Upper lobe of right lung (tissue), 1 donor: ENCODE data around the gene COX6B2. TPM values are rescaled to one million over a fixed set of nuclear protein-coding genes. Genes with fewer than 3 reads are reported as not detected.

Source experiments
- ATAC-seq: fragments of 200-7000 bp; cut with Tn5 transposase; one replicate; pipeline ENCODE4 v1.9.1; 2020; ENCODE audit warnings: mild to moderate bottlenecking, moderate library complexity
- DNase-seq: peaks from one replicate; pipeline ENCODE4 v3.0.0-alpha.2; 2020
- H3K27ac ChIP-seq: fragments of 200-600 bp; one replicate; pipeline ENCODE4 v1.8.0; 2022
- H3K27me3 ChIP-seq: fragments of 200-600 bp; one replicate; pipeline ENCODE4 v1.8.0; 2022; ENCODE audit warnings: mild to moderate bottlenecking
- H3K36me3 ChIP-seq: fragments of 200-600 bp; one replicate; pipeline ENCODE4 v1.8.0; 2022
- H3K4me1 ChIP-seq: fragments of 200-600 bp; one replicate; pipeline ENCODE4 v1.8.0; 2022
- H3K4me3 ChIP-seq: fragments of 200-600 bp; one replicate; pipeline ENCODE4 v1.8.0; 2022; ENCODE audit warnings: mild to moderate bottlenecking
- H3K9me3 ChIP-seq: fragments of 200-600 bp; one replicate; pipeline ENCODE4 v1.8.0; 2022
- intact Hi-C: fragments of 100-400 bp; cut with DNase I; formaldehyde crosslinking; loops from one replicate; pipeline ENCODE4 v1.11.0; 2022
- total RNA-seq: library from RNA; stranded (reverse); fragmentation: NEBNext Ultra II Directional; extraction: Animal tissue kit (Norgen Biotek cat#: 25700); gene quantifications from one replicate; pipeline ENCODE4 v1.2.1, GENCODE V29; 2021
- TF ChIP-seq, protein P1 (sequence below): fragments of 200-600 bp; IDR thresholded peaks from one replicate; pipeline ENCODE4 v1.8.0; 2022; ENCODE audit warnings: antibody characterized with exemption
- donor health status: DM: no; HTN: yes; CAD: no; lungs with severe emphysema.

The COX6B2 gene
- total RNA-seq, 1 donor from 2014 or later = not detected

DNA sequence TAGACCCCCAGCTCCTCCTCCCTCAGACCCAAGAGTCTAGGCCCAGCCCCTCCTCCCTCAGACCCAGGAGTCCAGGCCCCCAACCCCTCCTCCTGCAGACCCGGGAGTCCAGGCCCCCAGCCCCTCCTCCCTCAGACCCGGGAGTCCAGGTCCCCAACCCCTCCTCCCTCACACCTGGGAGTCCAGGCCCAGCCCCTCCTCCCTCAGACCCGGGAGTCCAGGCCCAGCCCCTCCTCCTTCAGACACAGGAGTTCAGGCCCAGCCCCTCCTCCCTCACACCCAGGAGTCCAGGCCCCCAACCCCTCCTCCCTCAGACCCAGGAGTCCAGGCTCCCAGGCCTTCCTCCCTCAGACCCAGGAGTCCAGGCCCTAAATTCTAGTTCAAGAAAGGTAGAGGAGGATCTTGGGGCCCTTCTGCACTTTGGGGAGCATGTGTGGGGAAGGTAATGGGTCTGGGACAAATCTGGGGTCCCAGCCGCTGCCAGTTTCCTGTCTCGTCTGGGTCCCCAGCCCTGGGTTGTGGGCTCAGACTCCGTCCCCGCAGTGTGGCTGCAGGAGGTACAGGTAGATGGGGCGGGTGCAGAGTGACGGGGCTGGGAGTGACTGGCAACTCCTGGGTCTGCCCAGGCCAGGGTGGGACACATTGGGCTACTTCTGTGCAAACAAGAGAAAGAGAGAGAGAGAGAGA is 18.9 kb upstream of the COX6B2 start:
- Histone ChIP-seq H3K27ac (no peak overlapping the region), H3K27me3 (peaks cover 70% of the 10 kb centered on the region)

DNA sequence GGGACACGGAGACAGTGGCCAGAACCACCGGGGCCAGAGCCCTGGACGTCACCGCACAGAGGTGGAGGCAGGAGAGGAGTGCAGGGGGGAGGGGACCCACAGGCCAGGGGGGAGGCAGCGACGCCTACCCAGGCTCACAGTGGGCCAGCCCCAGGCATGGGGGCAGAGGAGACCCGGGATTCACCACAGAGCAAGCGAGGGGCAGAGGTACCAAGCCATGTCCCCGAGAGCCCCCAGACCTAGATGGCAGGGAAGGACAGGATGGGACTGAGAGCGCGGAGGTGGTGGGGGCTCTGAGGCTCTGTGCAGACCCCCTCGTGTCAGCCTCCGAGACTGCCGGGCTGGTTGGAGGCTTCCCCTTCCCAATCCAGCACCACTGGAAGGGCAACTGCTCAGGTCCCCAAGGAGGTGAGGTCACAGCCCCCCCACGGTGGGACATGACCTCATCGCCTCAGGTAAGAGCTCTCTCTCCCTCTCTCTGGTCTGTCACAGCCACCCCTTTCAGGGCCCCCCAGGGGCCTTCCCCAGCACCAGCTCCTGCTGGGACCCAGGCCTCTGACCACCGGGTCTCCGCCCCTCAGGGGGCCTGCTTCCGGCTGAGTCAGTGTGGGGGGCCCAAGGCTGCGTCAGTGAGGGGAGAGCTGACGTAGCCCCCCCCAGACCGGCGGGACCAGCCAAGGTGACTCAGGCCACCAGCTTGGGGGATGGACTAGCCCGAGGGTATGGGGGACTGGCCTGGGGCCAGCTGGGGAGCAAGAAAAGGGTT is 18.0 kb upstream of the COX6B2 start:
- Histone ChIP-seq H3K27ac (no peak overlapping the region), H3K4me1 (peaks cover 5% of the 10 kb centered on the region), H3K4me3 (no peak overlapping the region), H3K36me3 (no peaks in the 10 kb centered on the region), H3K9me3 (no peaks in the 10 kb centered on the region), H3K27me3 (peaks cover 76% of the 10 kb centered on the region)
- ATAC-seq (no peak), DNase-seq (no peak)
- TF ChIP-seq, protein P1, sequence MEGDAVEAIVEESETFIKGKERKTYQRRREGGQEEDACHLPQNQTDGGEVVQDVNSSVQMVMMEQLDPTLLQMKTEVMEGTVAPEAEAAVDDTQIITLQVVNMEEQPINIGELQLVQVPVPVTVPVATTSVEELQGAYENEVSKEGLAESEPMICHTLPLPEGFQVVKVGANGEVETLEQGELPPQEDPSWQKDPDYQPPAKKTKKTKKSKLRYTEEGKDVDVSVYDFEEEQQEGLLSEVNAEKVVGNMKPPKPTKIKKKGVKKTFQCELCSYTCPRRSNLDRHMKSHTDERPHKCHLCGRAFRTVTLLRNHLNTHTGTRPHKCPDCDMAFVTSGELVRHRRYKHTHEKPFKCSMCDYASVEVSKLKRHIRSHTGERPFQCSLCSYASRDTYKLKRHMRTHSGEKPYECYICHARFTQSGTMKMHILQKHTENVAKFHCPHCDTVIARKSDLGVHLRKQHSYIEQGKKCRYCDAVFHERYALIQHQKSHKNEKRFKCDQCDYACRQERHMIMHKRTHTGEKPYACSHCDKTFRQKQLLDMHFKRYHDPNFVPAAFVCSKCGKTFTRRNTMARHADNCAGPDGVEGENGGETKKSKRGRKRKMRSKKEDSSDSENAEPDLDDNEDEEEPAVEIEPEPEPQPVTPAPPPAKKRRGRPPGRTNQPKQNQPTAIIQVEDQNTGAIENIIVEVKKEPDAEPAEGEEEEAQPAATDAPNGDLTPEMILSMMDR = no peak
- intact Hi-C loops = no loop called here

More for the DNA sequence above, 18.9 kb upstream of the COX6B2 start:
- Histone ChIP-seq H3K4me3 (no peak overlapping the region), H3K36me3 (no peaks in the 10 kb centered on the region), H3K9me3 (no peaks in the 10 kb centered on the region), H3K4me1 (peaks cover 5% of the 10 kb centered on the region)
- DNase-seq (no peak), ATAC-seq (no peak)
- TF ChIP-seq, protein P1 = no peak
- intact Hi-C loops = no loop called here

DNA sequence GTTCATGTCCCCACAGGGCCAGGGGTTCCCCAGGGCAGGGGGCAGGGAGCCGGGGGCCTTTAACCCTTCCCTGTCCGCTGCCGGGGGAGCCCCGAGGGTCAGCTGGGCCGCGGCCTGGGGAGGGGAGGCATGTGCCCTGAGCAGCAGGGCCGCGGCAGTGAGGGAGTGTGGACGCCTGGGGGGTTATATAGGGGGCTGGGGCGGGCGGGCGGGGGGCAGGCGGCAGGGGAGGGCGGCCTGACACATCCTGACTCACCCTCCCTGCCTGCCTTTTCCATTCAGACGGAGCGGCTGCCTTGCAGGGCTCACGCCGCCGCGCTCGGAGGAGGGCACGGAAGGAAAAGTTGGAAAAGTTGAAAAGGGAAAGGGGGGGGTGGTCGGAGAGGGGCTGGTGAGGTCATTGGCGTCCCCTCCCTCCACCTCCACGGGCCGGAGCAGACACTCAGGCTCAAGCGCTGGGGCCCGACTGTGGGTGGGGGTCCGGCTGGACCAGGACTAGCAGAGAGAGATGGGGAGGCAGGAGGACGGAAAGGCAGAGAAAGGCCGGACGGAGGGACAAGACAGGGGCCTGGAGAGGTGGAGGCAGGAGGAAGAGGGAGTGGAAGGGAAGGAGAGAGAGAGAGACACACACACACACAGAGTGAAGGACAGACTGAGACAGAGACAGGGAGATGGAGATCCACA is 15.9 kb upstream of the COX6B2 start, which contains the start of gene IL11:
TSS of gene IL11 (minus strand) at position 159 of the 684 bp plus-strand sequence. CDS start at position 6, 153 bp downstream.
- H3K27me3 ChIP-seq = peaks cover 68% of the 10 kb centered on the region

DNA sequence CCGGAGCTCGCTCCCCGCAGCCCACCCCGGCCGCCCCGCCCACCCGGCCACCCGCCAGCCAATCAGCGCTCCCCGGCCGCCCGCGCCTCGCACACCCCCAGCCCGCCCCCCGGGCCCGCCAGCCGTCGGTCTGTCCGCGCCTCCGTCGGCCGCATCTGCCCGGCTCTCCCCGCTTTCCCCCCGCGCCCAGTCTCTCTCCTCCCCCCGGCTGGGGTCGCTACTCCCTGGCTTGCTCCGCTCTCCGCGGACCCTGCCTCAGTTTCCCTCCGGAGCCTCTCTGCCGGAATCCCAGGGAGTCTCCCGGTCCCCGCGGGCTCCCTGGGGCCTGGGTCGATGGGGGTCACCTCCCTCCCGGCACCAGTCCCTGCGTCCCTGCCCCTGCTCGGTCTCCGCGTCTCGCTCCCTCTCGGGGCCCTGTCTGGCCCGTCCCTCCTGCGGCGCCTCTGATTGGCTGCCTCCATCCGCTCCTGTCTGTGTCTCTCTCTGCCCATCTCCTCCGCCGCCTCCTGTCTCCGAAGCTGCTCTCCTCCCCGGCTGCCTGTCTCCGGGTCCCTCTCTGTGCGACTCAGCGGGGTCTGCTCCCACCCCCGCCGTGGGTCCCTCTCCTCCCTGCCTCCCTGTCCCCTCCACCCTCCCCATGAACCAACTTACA is 15.3 kb upstream of the COX6B2 start:
- H3K9me3 ChIP-seq = no peaks in the 10 kb centered on the region
- peaks cover 5% of the 10 kb centered on the region for H3K4me1 ChIP-seq
- H3K27me3 ChIP-seq = peaks cover 66% of the 10 kb centered on the region
- no peak overlapping the region for H3K4me3 ChIP-seq
- intact Hi-C loops = no loop called here
- no peaks in the 10 kb centered on the region for H3K36me3 ChIP-seq
- no peak overlapping the region for H3K27ac ChIP-seq
- DNase-seq = no peak
- TF ChIP-seq, protein P1 = no peak
- peak; percentile 17 for ATAC-seq

More for the DNA sequence above, 15.9 kb upstream of the COX6B2 start, which contains the start of gene IL11:
- TF ChIP-seq, protein P1 = no peak
- Histone ChIP-seq H3K9me3 (no peaks in the 10 kb centered on the region), H3K36me3 (no peaks in the 10 kb centered on the region), H3K4me3 (peak within 1 kb of the TSS; percentile 19), H3K27ac (no peak within 1 kb of the TSS), H3K4me1 (peaks cover 5% of the 10 kb centered on the region)
- DNase-seq (no peak), ATAC-seq (no peak)
- intact Hi-C loops = no loop called here
